Liver (tissue), 9 donors: Measurements from ENCODE around the gene SCN8A. TPM values are rescaled to one million over a fixed set of nuclear protein-coding genes. Genes with fewer than 3 reads are reported as not detected.

Source experiments
- DNase-seq: peaks from one replicate; pipeline ENCODE4 v3.0.0-alpha.2; 2017; ENCODE audit warnings: low spot score
- H3K27ac ChIP-seq, 2 donors: one replicate each; pipeline ENCODE4 v1.7.0; 2013; ENCODE audit warnings: inconsistent platforms in 2 of 2, low read length in 2 of 2, control low read depth in 1 of 2, low read depth in 1 of 2, mild to moderate bottlenecking in 1 of 2
- H3K27me3 ChIP-seq, 4 donors: one replicate each; pipeline versions ENCODE4 v1.6.1 to v1.7.0; 2013; ENCODE audit warnings: low read length in 3 of 4, inconsistent platforms in 1 of 4, mild to moderate bottlenecking in 1 of 4, moderate library complexity in 1 of 4; ENCODE audit not compliant: control insufficient read depth in 4 of 4, insufficient read depth in 4 of 4
- H3K36me3 ChIP-seq, 4 donors: one replicate each; pipeline versions ENCODE4 v1.6.1 to v1.7.0; 2013; ENCODE audit warnings: low read length in 3 of 4, mild to moderate bottlenecking in 3 of 4, low read depth in 1 of 4, moderate library complexity in 1 of 4; ENCODE audit not compliant: control insufficient read depth in 4 of 4, insufficient read depth in 3 of 4
- H3K4me1 ChIP-seq, 4 donors: one replicate each; pipeline versions ENCODE4 v1.6.1 to v1.7.0; 2013; ENCODE audit warnings: low read length in 3 of 4, mild to moderate bottlenecking in 3 of 4, moderate library complexity in 1 of 4; ENCODE audit not compliant: control insufficient read depth in 4 of 4, insufficient read depth in 4 of 4
- H3K4me3 ChIP-seq, 3 donors: one replicate each; pipeline versions ENCODE4 v1.6.1 to v1.7.0; 2013; ENCODE audit warnings: low read length in 3 of 3, control low read depth in 1 of 3, low read depth in 1 of 3, mild to moderate bottlenecking in 1 of 3
- H3K9ac ChIP-seq, 2 donors: one replicate each; pipeline ENCODE4 v1.7.0; 2013; ENCODE audit warnings: low read length in 2 of 2, mild to moderate bottlenecking in 2 of 2, moderate library complexity in 2 of 2, control low read depth in 1 of 2, low read depth in 1 of 2
- H3K9me3 ChIP-seq, 4 donors: one replicate each; pipeline versions ENCODE4 v1.6.1 to v1.7.0; 2013; ENCODE audit warnings: low read length in 3 of 4; ENCODE audit not compliant: control insufficient read depth in 4 of 4
- EGR1 ChIP-seq, 2 donors: IDR thresholded peaks; 2 replicates each; pipeline ENCODE4 v1.6.1; 2016 to 2018; ENCODE audit warnings: antibody characterized with exemption in 2 of 2, low read depth in 2 of 2
- FOXA1 ChIP-seq: IDR thresholded peaks from 2 replicates; pipeline ENCODE4 v1.6.1; 2016; ENCODE audit warnings: antibody characterized with exemption
- FOXA2 ChIP-seq: IDR thresholded peaks from 2 replicates; pipeline ENCODE4 v1.6.1; 2016; ENCODE audit warnings: antibody characterized with exemption
- GABPA ChIP-seq, 2 donors: IDR thresholded peaks in 1 of 2; conservative IDR thresholded peaks in 1 of 2; 2 replicates each; pipeline ENCODE4 v1.6.1; 2016; ENCODE audit warnings: antibody characterized with exemption in 2 of 2, mild to moderate bottlenecking in 1 of 2, moderate library complexity in 1 of 2
- HNF4A ChIP-seq, 2 donors: conservative IDR thresholded peaks; 2 replicates each; pipeline ENCODE4 v1.6.1; 2016; ENCODE audit warnings: antibody characterized with exemption in 2 of 2, mild to moderate bottlenecking in 2 of 2
- HNF4G ChIP-seq: IDR thresholded peaks from 2 replicates; pipeline ENCODE4 v1.6.1; 2016; ENCODE audit warnings: antibody characterized with exemption
- JUND ChIP-seq, 2 donors: IDR thresholded peaks; 2 replicates each; pipeline ENCODE4 v1.6.1; 2016; ENCODE audit warnings: antibody characterized with exemption in 2 of 2
- NR2F2 ChIP-seq: IDR thresholded peaks from 2 replicates; pipeline ENCODE4 v1.6.1; 2016; ENCODE audit warnings: antibody characterized with exemption
- RAD21 ChIP-seq, 2 donors: IDR thresholded peaks; 2 replicates each; pipeline ENCODE4 v1.6.1; 2016; ENCODE audit warnings: antibody characterized with exemption in 2 of 2, mild to moderate bottlenecking in 2 of 2
- RXRA ChIP-seq, 2 donors: IDR thresholded peaks; 2 replicates each; pipeline ENCODE4 v1.6.1; 2017 to 2018; ENCODE audit warnings: antibody characterized with exemption in 2 of 2, mild to moderate bottlenecking in 1 of 2
- SP1 ChIP-seq: IDR thresholded peaks from 2 replicates; pipeline ENCODE4 v1.6.1; 2018; ENCODE audit warnings: antibody characterized with exemption, mild to moderate bottlenecking
- TAF1 ChIP-seq: conservative IDR thresholded peaks from 2 replicates; pipeline ENCODE4 v1.6.1; 2016; ENCODE audit warnings: antibody characterized with exemption, mild to moderate bottlenecking
- YY1 ChIP-seq: IDR thresholded peaks from 2 replicates; pipeline ENCODE4 v1.6.1; 2016; ENCODE audit warnings: antibody characterized with exemption, mild to moderate bottlenecking
- WGBS: extraction: QIAGEN DNeasy Blood & Tissue Kit; methylation state at CpG from one replicate; pipeline ENCODE4 v1.1.7; 2013; 5-methylcytosine and 5-hydroxymethylcytosine counted together
- polyA plus RNA-seq, 2 donors: library from polyadenylated mRNA; stranded (reverse) in 1 of 2; unstranded in 1 of 2; fragments of 200-250 nt in 1 of 2; fragments of >200 nt in 1 of 2; fragmentation: Nextera tagmentation in 1 of 2; extraction: Ambion mirVana in 1 of 2; gene quantifications; one replicate each; pipeline versions ENCODE4 v1.2.1 to v1.2.3, GENCODE V29; 2013 to 2015
- total RNA-seq, 2 donors: library from RNA; depleted of rRNA; stranded (reverse); fragments of >200 nt; gene quantifications; one replicate each; pipeline ENCODE4 v1.2.3, GENCODE V29; 2014
- TF ChIP-seq, protein P1 (sequence below): IDR thresholded peaks from 2 replicates; pipeline ENCODE4 v1.6.1; 2016; ENCODE audit warnings: antibody characterized with exemption, mild to moderate bottlenecking
- TF ChIP-seq, protein P2 (sequence below): IDR thresholded peaks from 2 replicates; pipeline ENCODE4 v1.6.1; 2016; ENCODE audit warnings: antibody characterized with exemption
- TF ChIP-seq, protein P3 (sequence below): IDR thresholded peaks from 2 replicates; pipeline ENCODE4 v1.6.1; 2016; ENCODE audit warnings: antibody characterized with exemption
- TF ChIP-seq, protein P4 (sequence below): fragments of 150-350 bp; IDR thresholded peaks from 2 replicates; pipeline ENCODE4 v1.5.1; 2017; ENCODE audit warnings: improper control_type of control experiment, low read depth, low read length; ENCODE audit not compliant: missing input control
- TF ChIP-seq, protein P5 (sequence below): IDR thresholded peaks from 2 replicates; pipeline ENCODE4 v1.6.1; 2016; ENCODE audit warnings: antibody characterized with exemption
- donor health status: healthy.
- donor health status: healthy.
- donor health status: healthy.
- donor health status: healthy.
- donor health status: healthy.

The SCN8A gene
- total and polyA plus RNA-seq, 4 donors, result 0.84 to 12.7 (median 3.8) TPM

DNA sequence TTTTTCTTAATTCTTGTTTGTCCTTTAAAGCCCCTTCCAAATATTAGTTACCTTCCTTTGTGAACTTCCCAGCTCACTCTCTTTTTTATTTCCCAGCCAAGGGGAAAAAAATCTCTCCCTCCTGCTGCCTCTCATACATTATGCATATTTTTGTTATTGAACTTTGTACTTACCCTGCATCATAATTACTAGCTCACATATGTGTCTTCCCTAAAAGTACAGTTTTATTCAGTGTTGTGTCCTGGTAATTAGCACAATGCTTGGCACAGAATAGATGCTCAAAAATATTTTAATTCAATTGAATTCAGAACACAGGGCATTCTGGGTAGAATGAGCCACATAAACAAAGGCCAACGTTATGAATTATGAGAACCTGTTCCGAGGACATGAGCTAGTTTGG is 91.9 kb downstream of the SCN8A start (continued):
- no peak for TF ChIP-seq RAD21 (IDR thresholded peaks at IDR 0.05)

DNA sequence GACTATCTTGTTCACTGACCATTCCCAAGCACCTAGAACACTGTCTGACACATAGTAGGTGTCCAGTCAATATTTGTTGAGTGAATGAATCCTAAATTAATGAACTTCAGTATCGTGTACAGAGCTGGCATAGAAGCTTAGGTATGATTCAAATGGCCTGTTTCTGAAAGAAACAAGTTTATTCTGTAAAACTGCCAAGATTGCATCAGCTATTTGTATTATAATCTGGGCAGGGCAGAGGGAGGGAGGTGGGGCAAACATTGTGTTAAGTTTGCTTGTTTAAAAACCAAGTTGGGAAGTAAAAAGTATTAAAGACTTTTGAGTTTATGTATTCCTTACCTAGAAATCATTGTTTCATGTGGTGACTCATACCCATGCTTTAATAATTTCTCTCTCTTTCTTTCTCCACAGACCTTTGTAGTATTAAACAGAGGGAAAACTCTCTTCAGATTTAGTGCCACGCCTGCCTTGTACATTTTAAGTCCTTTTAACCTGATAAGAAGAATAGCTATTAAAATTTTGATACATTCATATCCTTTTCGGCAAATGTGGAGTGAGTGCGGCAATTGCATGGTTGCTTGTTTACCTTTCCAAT is 92.8 kb downstream of the SCN8A start:
- peak overlapping the region; percentile 32 to 47 for H3K27ac ChIP-seq
- H3K4me1 ChIP-seq, result peaks cover 0 to 14% (median 3%) of the 10 kb centered on the region in 4 donors
- H3K9me3 ChIP-seq, result no peaks in the 10 kb centered on the region
- no peak overlapping the region for H3K4me3 ChIP-seq
- no peak for DNase-seq
- no peaks in the 10 kb centered on the region for H3K36me3 ChIP-seq
- TF ChIP-seq, protein P1, sequence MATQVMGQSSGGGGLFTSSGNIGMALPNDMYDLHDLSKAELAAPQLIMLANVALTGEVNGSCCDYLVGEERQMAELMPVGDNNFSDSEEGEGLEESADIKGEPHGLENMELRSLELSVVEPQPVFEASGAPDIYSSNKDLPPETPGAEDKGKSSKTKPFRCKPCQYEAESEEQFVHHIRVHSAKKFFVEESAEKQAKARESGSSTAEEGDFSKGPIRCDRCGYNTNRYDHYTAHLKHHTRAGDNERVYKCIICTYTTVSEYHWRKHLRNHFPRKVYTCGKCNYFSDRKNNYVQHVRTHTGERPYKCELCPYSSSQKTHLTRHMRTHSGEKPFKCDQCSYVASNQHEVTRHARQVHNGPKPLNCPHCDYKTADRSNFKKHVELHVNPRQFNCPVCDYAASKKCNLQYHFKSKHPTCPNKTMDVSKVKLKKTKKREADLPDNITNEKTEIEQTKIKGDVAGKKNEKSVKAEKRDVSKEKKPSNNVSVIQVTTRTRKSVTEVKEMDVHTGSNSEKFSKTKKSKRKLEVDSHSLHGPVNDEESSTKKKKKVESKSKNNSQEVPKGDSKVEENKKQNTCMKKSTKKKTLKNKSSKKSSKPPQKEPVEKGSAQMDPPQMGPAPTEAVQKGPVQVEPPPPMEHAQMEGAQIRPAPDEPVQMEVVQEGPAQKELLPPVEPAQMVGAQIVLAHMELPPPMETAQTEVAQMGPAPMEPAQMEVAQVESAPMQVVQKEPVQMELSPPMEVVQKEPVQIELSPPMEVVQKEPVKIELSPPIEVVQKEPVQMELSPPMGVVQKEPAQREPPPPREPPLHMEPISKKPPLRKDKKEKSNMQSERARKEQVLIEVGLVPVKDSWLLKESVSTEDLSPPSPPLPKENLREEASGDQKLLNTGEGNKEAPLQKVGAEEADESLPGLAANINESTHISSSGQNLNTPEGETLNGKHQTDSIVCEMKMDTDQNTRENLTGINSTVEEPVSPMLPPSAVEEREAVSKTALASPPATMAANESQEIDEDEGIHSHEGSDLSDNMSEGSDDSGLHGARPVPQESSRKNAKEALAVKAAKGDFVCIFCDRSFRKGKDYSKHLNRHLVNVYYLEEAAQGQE, result peak; percentile 34
- TF ChIP-seq HNF4A (conservative IDR thresholded peaks at IDR 0.05) (peak; percentile 47 to 66), EGR1 (IDR thresholded peaks at IDR 0.05; ENCODE audit: low read depth in 2 of 2) (no peak), GABPA (IDR thresholded peaks at IDR 0.05 in 1 of 2, conservative IDR thresholded peaks at IDR 0.05 in 1 of 2) (no peak), RAD21 (IDR thresholded peaks at IDR 0.05) (peak; percentile 57 to 61), YY1 (peak; percentile 55), RXRA (IDR thresholded peaks at IDR 0.05) (peak; percentile 40 to 78), SP1 (peak; percentile 42), TAF1 (no peak), NR2F2 (no peak), HNF4G (no peak), FOXA2 (peak; percentile 39), FOXA1 (no peak), JUND (IDR thresholded peaks at IDR 0.05) (peak; percentile 50 to 63)
- TF ChIP-seq, protein P2, sequence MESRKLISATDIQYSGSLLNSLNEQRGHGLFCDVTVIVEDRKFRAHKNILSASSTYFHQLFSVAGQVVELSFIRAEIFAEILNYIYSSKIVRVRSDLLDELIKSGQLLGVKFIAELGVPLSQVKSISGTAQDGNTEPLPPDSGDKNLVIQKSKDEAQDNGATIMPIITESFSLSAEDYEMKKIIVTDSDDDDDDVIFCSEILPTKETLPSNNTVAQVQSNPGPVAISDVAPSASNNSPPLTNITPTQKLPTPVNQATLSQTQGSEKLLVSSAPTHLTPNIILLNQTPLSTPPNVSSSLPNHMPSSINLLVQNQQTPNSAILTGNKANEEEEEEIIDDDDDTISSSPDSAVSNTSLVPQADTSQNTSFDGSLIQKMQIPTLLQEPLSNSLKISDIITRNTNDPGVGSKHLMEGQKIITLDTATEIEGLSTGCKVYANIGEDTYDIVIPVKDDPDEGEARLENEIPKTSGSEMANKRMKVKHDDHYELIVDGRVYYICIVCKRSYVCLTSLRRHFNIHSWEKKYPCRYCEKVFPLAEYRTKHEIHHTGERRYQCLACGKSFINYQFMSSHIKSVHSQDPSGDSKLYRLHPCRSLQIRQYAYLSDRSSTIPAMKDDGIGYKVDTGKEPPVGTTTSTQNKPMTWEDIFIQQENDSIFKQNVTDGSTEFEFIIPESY, result peak; percentile 46
- TF ChIP-seq, protein P3, sequence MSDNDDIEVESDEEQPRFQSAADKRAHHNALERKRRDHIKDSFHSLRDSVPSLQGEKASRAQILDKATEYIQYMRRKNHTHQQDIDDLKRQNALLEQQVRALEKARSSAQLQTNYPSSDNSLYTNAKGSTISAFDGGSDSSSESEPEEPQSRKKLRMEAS, result peak; percentile 23
- TF ChIP-seq, protein P4, sequence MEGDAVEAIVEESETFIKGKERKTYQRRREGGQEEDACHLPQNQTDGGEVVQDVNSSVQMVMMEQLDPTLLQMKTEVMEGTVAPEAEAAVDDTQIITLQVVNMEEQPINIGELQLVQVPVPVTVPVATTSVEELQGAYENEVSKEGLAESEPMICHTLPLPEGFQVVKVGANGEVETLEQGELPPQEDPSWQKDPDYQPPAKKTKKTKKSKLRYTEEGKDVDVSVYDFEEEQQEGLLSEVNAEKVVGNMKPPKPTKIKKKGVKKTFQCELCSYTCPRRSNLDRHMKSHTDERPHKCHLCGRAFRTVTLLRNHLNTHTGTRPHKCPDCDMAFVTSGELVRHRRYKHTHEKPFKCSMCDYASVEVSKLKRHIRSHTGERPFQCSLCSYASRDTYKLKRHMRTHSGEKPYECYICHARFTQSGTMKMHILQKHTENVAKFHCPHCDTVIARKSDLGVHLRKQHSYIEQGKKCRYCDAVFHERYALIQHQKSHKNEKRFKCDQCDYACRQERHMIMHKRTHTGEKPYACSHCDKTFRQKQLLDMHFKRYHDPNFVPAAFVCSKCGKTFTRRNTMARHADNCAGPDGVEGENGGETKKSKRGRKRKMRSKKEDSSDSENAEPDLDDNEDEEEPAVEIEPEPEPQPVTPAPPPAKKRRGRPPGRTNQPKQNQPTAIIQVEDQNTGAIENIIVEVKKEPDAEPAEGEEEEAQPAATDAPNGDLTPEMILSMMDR, result no peak
- TF ChIP-seq, protein P5, sequence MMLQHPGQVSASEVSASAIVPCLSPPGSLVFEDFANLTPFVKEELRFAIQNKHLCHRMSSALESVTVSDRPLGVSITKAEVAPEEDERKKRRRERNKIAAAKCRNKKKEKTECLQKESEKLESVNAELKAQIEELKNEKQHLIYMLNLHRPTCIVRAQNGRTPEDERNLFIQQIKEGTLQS, result peak; percentile 94
- 37% methylated on average over 4 of the region's 4 CpGs for WGBS
- H3K27me3 ChIP-seq, result no peaks in the 10 kb centered on the region
- H3K9ac ChIP-seq, result no peak overlapping the region
